Measurements from ENCODE around the gene DNAH6. TPM values are rescaled to one million over a fixed set of nuclear protein-coding genes. Genes with fewer than 3 reads are reported as not detected.

The DNAH6 gene
- total and polyA plus RNA-seq, 2 of the 13 experiments (the other 11 are each of a cell fraction or from before 2014, with no cell fraction given), result 0.01 TPM; not detected in 1

DNA sequence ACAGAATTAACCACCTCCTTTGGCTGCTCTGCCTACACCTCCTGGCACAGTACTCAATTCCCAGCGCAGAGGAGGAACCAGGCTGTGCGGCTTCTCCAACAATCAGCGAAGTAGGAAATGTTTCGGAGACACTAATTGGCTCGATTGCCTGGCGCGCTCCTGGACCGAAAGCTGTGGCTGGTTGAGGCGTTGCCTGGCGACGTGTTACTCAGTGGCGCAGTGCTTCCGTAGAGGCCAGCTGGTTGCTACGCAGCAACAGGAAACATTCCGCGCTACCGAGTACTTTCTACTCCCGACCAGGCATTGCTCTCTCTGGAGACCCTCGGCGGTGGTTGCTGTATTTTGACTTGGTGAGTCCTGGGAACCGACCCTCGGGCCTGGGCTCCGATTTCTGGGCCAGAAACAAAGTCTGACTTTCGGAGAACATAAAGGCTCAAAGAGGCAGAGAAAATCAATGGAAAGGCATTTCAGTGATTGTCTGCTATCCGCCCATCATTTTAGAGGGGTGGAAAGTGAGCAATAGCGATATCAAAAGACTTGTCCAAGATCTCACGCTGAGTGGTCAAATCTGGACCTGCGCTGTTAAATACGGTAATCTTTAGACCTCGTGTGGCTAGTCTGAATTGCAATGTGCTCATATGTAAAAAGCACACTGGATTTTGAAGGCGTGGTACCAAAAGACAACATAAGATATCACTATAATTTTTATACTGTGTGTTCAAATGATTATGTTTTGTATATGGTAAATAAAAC is at the start of gene DNAH6 (continued):
- TF ChIP-seq, protein P1, sequence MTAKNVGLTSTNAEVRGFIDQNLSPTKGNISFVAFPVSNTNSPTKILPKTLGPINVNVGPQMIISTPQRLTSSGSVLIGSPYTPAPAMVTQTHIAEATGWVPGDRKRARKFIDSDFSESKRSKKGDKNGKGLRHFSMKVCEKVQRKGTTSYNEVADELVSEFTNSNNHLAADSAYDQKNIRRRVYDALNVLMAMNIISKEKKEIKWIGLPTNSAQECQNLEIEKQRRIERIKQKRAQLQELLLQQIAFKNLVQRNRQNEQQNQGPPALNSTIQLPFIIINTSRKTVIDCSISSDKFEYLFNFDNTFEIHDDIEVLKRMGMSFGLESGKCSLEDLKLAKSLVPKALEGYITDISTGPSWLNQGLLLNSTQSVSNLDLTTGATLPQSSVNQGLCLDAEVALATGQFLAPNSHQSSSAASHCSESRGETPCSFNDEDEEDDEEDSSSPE (CRISPR knock-in tag; IDR thresholded peaks at IDR 0.05), result peak; percentile 74
- TF ChIP-seq, protein P2, sequence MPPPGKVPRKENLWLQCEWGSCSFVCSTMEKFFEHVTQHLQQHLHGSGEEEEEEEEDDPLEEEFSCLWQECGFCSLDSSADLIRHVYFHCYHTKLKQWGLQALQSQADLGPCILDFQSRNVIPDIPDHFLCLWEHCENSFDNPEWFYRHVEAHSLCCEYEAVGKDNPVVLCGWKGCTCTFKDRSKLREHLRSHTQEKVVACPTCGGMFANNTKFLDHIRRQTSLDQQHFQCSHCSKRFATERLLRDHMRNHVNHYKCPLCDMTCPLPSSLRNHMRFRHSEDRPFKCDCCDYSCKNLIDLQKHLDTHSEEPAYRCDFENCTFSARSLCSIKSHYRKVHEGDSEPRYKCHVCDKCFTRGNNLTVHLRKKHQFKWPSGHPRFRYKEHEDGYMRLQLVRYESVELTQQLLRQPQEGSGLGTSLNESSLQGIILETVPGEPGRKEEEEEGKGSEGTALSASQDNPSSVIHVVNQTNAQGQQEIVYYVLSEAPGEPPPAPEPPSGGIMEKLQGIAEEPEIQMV (CRISPR knock-in tag; IDR thresholded peaks at IDR 0.05; ENCODE audit: low read depth), result no peak
- TF ChIP-seq KDM5B (CRISPR knock-in tag; IDR thresholded peaks at IDR 0.05; ENCODE audit: borderline replicate concordance), result peak; percentile 26; the same call in 1 of the 2 replicates
- TF ChIP-seq SIN3A (IDR thresholded peaks at IDR 0.05; ENCODE audit: borderline replicate concordance, low read depth, low read length), result peak; percentile 59; the same call in 1 of the 2 replicates
- no peak for TF ChIP-seq KDM5A (IDR thresholded peaks at IDR 0.05; ENCODE audit: borderline replicate concordance, low read length)
- peak; percentile 84 for TF ChIP-seq RFX3 (CRISPR knock-in tag; IDR thresholded peaks at IDR 0.05)
- TF ChIP-seq CREM (IDR thresholded peaks at IDR 0.05), result 0 out of 2 replicates have a peak, but pooled peaks have one; percentile 24
- no peak for TF ChIP-seq CREM (CRISPR knock-in tag; IDR thresholded peaks at IDR 0.05)
- peak; percentile 83 for TF ChIP-seq NFYC (CRISPR knock-in tag; IDR thresholded peaks at IDR 0.05)
- peak; percentile 82 for TF ChIP-seq NFYB (CRISPR knock-in tag; IDR thresholded peaks at IDR 0.05)
- TF ChIP-seq RFXANK (CRISPR knock-in tag; IDR thresholded peaks at IDR 0.05), result 0 out of 2 replicates have a peak, but pooled peaks have one; percentile 51
- TF ChIP-seq KLF12 (CRISPR knock-in tag; IDR thresholded peaks at IDR 0.05; ENCODE audit: borderline replicate concordance), result no peak
- no peak for TF ChIP-seq CBX2 (IDR thresholded peaks at IDR 0.05; ENCODE audit: low read depth, low read length)
- TF ChIP-seq CBX2 (CRISPR knock-in tag; IDR thresholded peaks at IDR 0.05; ENCODE audit: low read depth), result no peak
- TF ChIP-seq, protein P3, sequence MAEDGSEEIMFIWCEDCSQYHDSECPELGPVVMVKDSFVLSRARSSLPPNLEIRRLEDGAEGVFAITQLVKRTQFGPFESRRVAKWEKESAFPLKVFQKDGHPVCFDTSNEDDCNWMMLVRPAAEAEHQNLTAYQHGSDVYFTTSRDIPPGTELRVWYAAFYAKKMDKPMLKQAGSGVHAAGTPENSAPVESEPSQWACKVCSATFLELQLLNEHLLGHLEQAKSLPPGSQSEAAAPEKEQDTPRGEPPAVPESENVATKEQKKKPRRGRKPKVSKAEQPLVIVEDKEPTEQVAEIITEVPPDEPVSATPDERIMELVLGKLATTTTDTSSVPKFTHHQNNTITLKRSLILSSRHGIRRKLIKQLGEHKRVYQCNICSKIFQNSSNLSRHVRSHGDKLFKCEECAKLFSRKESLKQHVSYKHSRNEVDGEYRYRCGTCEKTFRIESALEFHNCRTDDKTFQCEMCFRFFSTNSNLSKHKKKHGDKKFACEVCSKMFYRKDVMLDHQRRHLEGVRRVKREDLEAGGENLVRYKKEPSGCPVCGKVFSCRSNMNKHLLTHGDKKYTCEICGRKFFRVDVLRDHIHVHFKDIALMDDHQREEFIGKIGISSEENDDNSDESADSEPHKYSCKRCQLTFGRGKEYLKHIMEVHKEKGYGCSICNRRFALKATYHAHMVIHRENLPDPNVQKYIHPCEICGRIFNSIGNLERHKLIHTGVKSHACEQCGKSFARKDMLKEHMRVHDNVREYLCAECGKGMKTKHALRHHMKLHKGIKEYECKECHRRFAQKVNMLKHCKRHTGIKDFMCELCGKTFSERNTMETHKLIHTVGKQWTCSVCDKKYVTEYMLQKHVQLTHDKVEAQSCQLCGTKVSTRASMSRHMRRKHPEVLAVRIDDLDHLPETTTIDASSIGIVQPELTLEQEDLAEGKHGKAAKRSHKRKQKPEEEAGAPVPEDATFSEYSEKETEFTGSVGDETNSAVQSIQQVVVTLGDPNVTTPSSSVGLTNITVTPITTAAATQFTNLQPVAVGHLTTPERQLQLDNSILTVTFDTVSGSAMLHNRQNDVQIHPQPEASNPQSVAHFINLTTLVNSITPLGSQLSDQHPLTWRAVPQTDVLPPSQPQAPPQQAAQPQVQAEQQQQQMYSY (CRISPR knock-in tag; IDR thresholded peaks at IDR 0.05), result no peak
- TF ChIP-seq, protein P4, sequence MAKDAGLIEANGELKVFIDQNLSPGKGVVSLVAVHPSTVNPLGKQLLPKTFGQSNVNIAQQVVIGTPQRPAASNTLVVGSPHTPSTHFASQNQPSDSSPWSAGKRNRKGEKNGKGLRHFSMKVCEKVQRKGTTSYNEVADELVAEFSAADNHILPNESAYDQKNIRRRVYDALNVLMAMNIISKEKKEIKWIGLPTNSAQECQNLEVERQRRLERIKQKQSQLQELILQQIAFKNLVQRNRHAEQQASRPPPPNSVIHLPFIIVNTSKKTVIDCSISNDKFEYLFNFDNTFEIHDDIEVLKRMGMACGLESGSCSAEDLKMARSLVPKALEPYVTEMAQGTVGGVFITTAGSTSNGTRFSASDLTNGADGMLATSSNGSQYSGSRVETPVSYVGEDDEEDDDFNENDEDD (CRISPR knock-in tag; IDR thresholded peaks at IDR 0.05; ENCODE audit: borderline replicate concordance), result peak; percentile 68; the same call in 1 of the 2 replicates
- TF ChIP-seq THAP11 (CRISPR knock-in tag; IDR thresholded peaks at IDR 0.05), result no peak
- TF ChIP-seq HDAC1 (CRISPR knock-in tag; IDR thresholded peaks at IDR 0.05), result peak; percentile 38
- peak; percentile 97 for TF ChIP-seq GZF1 (CRISPR knock-in tag; IDR thresholded peaks at IDR 0.05)
- 0 out of 2 replicates have a peak, but pooled peaks have one; percentile 40 for TF ChIP-seq TARDBP (CRISPR knock-in tag; IDR thresholded peaks at IDR 0.05)
- TF ChIP-seq, protein P5, sequence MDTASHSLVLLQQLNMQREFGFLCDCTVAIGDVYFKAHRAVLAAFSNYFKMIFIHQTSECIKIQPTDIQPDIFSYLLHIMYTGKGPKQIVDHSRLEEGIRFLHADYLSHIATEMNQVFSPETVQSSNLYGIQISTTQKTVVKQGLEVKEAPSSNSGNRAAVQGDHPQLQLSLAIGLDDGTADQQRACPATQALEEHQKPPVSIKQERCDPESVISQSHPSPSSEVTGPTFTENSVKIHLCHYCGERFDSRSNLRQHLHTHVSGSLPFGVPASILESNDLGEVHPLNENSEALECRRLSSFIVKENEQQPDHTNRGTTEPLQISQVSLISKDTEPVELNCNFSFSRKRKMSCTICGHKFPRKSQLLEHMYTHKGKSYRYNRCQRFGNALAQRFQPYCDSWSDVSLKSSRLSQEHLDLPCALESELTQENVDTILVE (CRISPR knock-in tag; IDR thresholded peaks at IDR 0.05), result no peak
- TF ChIP-seq ZNF614 (CRISPR knock-in tag; IDR thresholded peaks at IDR 0.05; ENCODE audit: borderline replicate concordance), result no peak
